GM12878 (cell line): ENCODE data around the gene TSPEAR.

Experiments
- TAF1 ChIP-seq: IDR thresholded peaks from 2 replicates; pipeline ENCODE4 v1.6.1; 2011; ENCODE audit warnings: mild to moderate bottlenecking, low read depth, low read length, borderline replicate concordance
- ZNF274 ChIP-seq: IDR thresholded peaks from one replicate; pipeline ENCODE4 v1.8.0; 2011; ENCODE audit not compliant: insufficient read length, insufficient read depth
- TF ChIP-seq, protein P1 (sequence below): IDR thresholded peaks from 2 replicates; pipeline ENCODE4 v1.6.1; 2012; ENCODE audit warnings: low read depth, low read length, improper control_type of control experiment
- TF ChIP-seq, protein P2 (sequence below), 3 experiments: IDR thresholded peaks in 2 of 3; conservative IDR thresholded peaks in 1 of 3; 2 replicates each; pipeline ENCODE4 v1.5.1; 2011; ENCODE audit warnings: low read depth in 3 of 3, low read length in 3 of 3, mild to moderate bottlenecking in 3 of 3, control low read depth in 2 of 3, moderate library complexity in 2 of 3, inconsistent platforms in 1 of 3, mixed read lengths in 1 of 3; ENCODE audit not compliant: control insufficient read depth in 2 of 3, insufficient read depth in 1 of 3; ENCODE audit errors: extremely low read depth in 1 of 3

GRCh38 chr21:44625756-44626155, 85.6 kb downstream of the TSPEAR start:
- no peak for TF ChIP-seq ZNF274
- TF ChIP-seq, protein P1, sequence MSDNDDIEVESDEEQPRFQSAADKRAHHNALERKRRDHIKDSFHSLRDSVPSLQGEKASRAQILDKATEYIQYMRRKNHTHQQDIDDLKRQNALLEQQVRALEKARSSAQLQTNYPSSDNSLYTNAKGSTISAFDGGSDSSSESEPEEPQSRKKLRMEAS, result no peak
- TF ChIP-seq, protein P2, sequence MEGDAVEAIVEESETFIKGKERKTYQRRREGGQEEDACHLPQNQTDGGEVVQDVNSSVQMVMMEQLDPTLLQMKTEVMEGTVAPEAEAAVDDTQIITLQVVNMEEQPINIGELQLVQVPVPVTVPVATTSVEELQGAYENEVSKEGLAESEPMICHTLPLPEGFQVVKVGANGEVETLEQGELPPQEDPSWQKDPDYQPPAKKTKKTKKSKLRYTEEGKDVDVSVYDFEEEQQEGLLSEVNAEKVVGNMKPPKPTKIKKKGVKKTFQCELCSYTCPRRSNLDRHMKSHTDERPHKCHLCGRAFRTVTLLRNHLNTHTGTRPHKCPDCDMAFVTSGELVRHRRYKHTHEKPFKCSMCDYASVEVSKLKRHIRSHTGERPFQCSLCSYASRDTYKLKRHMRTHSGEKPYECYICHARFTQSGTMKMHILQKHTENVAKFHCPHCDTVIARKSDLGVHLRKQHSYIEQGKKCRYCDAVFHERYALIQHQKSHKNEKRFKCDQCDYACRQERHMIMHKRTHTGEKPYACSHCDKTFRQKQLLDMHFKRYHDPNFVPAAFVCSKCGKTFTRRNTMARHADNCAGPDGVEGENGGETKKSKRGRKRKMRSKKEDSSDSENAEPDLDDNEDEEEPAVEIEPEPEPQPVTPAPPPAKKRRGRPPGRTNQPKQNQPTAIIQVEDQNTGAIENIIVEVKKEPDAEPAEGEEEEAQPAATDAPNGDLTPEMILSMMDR (IDR thresholded peaks at IDR 0.05 in 2 of 3, conservative IDR thresholded peaks at IDR 0.05 in 1 of 3; ENCODE audit: control insufficient read depth in 2 of 3, extremely low read depth in 1 of 3, insufficient read depth in 1 of 3, low read depth in 3 of 3, low read length in 3 of 3), result no peak
- TF ChIP-seq TAF1, result no peak
